Cardiac muscle cell (in vitro differentiated cells and primary cell): Measurements from ENCODE around the gene PLCD3. TPM values are rescaled to one million over a fixed set of nuclear protein-coding genes. Genes with fewer than 3 reads are reported as not detected.
A peak's percentile ranks its signal among the peaks of the same experiment; 100 is the strongest.

Experiments used
- DNase-seq, 2 donors: peaks; one replicate each; pipeline versions ENCODE4 v3.0.0 to v3.0.0-alpha.2; 2010 to 2017; ENCODE audit warnings: low read depth in 1 of 2, low spot score in 1 of 2
- H3K27ac ChIP-seq: fragments of 200-600 bp; sonication (generic); 2 replicates; pipeline ENCODE4 v1.5.1; 2016
- H3K27me3 ChIP-seq: fragments of 200-600 bp; sonication (generic); 2 replicates; pipeline ENCODE4 v1.6.0; 2016; ENCODE audit warnings: control low read depth
- H3K36me3 ChIP-seq: fragments of 200-600 bp; sonication (generic); 2 replicates; pipeline ENCODE4 v1.5.1; 2016; ENCODE audit warnings: control low read depth
- H3K4me1 ChIP-seq: fragments of 200-600 bp; sonication (generic); 2 replicates; pipeline ENCODE4 v1.8.1; 2017; ENCODE audit warnings: low read depth, mild to moderate bottlenecking, mixed run types
- H3K4me3 ChIP-seq: fragments of 200-600 bp; sonication (generic); 2 replicates; pipeline ENCODE4 v1.5.1; 2016; ENCODE audit warnings: mild to moderate bottlenecking
- H3K9me3 ChIP-seq: fragments of 200-600 bp; sonication (generic); 2 replicates; pipeline ENCODE4 v1.5.1; 2017; ENCODE audit warnings: low read depth, mild to moderate bottlenecking, control low read depth
- polyA plus RNA-seq: library from polyadenylated mRNA; unstranded; fragments of >200 nt; fragmentation: Nextera tagmentation; extraction: Ambion mirVana; gene quantifications from 2 replicates; pipeline ENCODE4 v1.2.1, GENCODE V29; 2016
- total RNA-seq: library from RNA; depleted of rRNA; stranded (reverse); fragments of >200 nt; gene quantifications from 2 replicates; pipeline ENCODE4 v1.2.3, GENCODE V29; 2016
- TF ChIP-seq, protein P1 (sequence below): IDR thresholded peaks from 2 replicates; pipeline ENCODE4 v1.5.1; 2012; ENCODE audit warnings: low read depth, mild to moderate bottlenecking, low read length

The PLCD3 gene
- total and polyA plus RNA-seq, 2 experiments from 2014 or later, result 36.0 to 66.3 TPM

DNA sequence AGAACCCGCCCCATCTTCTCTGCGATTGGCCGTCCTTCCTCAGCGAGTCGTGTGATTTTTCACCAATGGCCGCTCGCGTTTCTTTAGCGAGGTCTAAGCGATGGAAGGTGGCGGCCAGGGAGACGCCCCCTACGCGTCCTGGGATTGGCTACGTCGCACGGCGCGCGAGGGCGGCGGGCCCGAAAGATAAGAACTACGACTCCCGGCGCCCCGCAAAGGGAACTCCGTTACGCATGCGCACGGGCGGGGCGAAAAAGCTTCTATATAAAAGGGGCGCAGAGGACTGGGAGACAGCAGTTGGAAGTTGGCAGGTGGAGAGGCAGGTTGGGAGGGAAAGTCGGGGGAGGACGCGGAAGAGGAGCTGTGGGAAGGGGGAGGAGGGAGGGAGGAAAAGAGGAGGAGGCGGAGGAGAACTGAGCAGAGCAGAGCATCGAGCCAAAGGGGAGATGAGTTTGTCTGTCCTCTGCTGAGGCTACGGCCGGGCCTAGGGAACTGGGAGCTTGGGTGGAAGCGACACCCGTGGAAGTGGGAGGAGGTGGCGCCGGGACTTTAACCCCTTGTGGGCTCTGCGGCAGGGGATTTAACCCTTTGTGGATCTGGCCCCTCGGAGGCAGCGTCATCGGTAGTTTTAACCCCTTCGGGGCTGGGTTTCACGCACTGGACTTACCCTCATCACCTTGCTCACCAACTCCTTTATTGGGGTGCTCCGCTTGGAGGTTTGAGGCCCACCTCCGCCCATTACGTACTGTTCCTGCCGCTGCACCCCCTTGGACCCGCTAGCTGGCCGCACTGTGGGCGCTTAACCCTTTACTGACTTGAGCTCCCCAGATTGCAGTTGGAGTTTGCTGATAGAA is 16.1 kb upstream of the PLCD3 start, which contains the start of gene HEXIM1:
TSS of gene HEXIM1 (plus strand) at position 293 of the 854 bp plus-strand sequence. CDS start 716 bp downstream, outside the sequence.
- H3K4me3 ChIP-seq, result peak within 1 kb of the TSS; percentile 66
- H3K36me3 ChIP-seq, result no peaks in the 10 kb centered on the region
- TF ChIP-seq, protein P1, sequence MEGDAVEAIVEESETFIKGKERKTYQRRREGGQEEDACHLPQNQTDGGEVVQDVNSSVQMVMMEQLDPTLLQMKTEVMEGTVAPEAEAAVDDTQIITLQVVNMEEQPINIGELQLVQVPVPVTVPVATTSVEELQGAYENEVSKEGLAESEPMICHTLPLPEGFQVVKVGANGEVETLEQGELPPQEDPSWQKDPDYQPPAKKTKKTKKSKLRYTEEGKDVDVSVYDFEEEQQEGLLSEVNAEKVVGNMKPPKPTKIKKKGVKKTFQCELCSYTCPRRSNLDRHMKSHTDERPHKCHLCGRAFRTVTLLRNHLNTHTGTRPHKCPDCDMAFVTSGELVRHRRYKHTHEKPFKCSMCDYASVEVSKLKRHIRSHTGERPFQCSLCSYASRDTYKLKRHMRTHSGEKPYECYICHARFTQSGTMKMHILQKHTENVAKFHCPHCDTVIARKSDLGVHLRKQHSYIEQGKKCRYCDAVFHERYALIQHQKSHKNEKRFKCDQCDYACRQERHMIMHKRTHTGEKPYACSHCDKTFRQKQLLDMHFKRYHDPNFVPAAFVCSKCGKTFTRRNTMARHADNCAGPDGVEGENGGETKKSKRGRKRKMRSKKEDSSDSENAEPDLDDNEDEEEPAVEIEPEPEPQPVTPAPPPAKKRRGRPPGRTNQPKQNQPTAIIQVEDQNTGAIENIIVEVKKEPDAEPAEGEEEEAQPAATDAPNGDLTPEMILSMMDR, result no peak
- H3K9me3 ChIP-seq, result no peaks in the 10 kb centered on the region
- peak within 1 kb of the TSS; percentile 96 for H3K27ac ChIP-seq
- H3K4me1 ChIP-seq, result peaks cover 7% of the 10 kb centered on the region
- H3K27me3 ChIP-seq, result no peaks in the 10 kb centered on the region
- peak; percentile 100 for DNase-seq

DNA sequence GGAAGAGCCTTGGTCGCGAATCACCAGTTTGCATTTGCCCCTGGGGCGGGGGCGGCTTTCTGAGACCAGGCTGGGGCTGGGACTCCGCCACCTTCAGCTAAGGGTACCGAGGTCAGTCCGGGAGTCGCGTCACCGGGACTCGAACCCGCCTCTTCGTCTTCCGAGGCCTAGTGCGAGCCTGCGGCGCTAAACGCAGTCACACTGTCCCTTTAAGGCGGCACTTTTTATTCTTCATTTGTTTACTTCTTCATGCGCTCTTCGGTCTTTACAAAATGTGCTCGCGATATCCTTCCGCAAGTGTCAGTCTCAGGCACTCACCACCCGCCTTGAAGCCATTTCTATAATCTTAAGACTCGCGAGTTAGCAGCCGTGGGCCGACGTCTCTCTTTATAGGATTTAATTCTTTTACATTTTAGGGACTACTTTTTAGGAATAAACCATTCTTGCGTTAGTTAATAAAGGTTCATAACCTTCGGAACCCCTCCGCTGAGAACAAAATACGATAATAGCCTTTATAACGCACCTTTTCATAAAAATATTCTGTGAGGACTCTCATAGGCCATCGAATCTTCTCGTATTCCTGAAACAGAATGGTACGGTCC is 15.4 kb upstream of the PLCD3 start:
- Histone ChIP-seq H3K4me1 (peaks cover 7% of the 10 kb centered on the region), H3K27me3 (no peaks in the 10 kb centered on the region), H3K4me3 (peak overlapping the region; percentile 37), H3K9me3 (no peaks in the 10 kb centered on the region), H3K36me3 (no peaks in the 10 kb centered on the region), H3K27ac (peak overlapping the region; percentile 96)
- TF ChIP-seq, protein P1, result no peak
- DNase-seq, result peak; percentile 89 to 96

GRCh38 chr17:45146890-45147580 is 14.7 kb upstream of the PLCD3 start:
- H3K27me3 ChIP-seq, result no peaks in the 10 kb centered on the region
- H3K4me1 ChIP-seq, result peaks cover 7% of the 10 kb centered on the region
- H3K4me3 ChIP-seq, result peak overlapping the region; percentile 37
- TF ChIP-seq, protein P1, result no peak
- H3K27ac ChIP-seq, result peak overlapping the region; percentile 96
- DNase-seq, result peak; percentile 85 to 90
- H3K9me3 ChIP-seq, result no peaks in the 10 kb centered on the region
- no peaks in the 10 kb centered on the region for H3K36me3 ChIP-seq

GRCh38 chr17:45146592-45146889 is 14.2 kb upstream of the PLCD3 start:
- H3K4me3 ChIP-seq, result peak overlapping the region; percentile 37
- peaks cover 3% of the 10 kb centered on the region for H3K4me1 ChIP-seq
- TF ChIP-seq, protein P1, result no peak
- no peaks in the 10 kb centered on the region for H3K36me3 ChIP-seq
- H3K27ac ChIP-seq, result peak overlapping the region; percentile 96
- no peaks in the 10 kb centered on the region for H3K9me3 ChIP-seq
- no peak for DNase-seq
- H3K27me3 ChIP-seq, result no peaks in the 10 kb centered on the region

- H3K9me3 ChIP-seq, result no peaks in the 10 kb centered on the region
- H3K4me3 ChIP-seq, result no peak overlapping the region
- DNase-seq, result no peak
- no peak overlapping the region for H3K27ac ChIP-seq
- no peaks in the 10 kb centered on the region for H3K27me3 ChIP-seq
- TF ChIP-seq, protein P1, result no peak
- no peaks in the 10 kb centered on the region for H3K4me1 ChIP-seq
- no peaks in the 10 kb centered on the region for H3K36me3 ChIP-seq
Observed at GRCh38 chr17:45146166-45146565, 13.9 kb upstream of the PLCD3 start.
